Stimulated activated naive CD8-positive, alpha-beta T cell treated with anti-CD3 and anti-CD28 coated beads, Interleukin-15, Interleukin-2, amounts not matched to agents 100 U/mL and 50 U/mL, for 24 hours (primary cell): ENCODE data around the gene ZBTB24.
"Not testable (repeated sequence)": the region's sequence is repeated elsewhere in the genome, so short reads cannot be mapped to it uniquely, and the experiment has no call there.

ENCODE experiments used
- ATAC-seq: fragments of 150-1000 bp; cut with Tn5 transposase; one replicate; pipeline ENCODE4 v1.10.0; 2021
- DNase-seq: peaks from one replicate; pipeline ENCODE4 v3.0.0; 2021

ZBTB24 gene

GRCh38 chr6:109469591-109470189 lies 13.3 kb downstream of the ZBTB24 start:
- no peak for DNase-seq
- ATAC-seq: no peak

- ATAC-seq (no peak), DNase-seq (no peak)
These were observed 15.3 kb downstream of the ZBTB24 start for GRCh38 chr6:109467696-109468095.

GRCh38 chr6:109466212-109466923 lies 16.7 kb downstream of the ZBTB24 start:
- ATAC-seq (no peak), DNase-seq (no peak)

DNA sequence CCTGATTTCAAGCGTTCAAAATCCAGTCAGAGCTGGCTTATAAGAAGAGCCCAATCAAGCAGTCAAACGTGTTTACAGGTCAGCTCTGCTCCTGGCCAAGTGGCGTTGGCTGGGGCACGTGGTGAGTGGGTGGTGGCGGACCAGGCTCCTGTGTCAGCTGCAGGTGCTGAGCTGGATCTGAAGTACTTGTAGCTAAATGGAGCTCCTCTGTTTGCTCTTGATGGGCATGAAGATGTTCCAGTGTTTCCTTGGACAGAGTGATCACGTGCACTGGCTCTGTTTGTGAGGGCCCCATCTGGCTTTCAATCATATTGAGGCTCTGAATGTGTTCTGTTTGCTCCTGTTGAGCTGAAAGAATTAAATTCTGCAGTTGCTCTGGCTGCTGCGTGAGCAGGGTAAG lies 17.2 kb downstream of the ZBTB24 start:
- DNase-seq (no peak), ATAC-seq (no peak)

- ATAC-seq (peak; percentile 15), DNase-seq (no peak)
These were observed 21.1 kb downstream of the ZBTB24 start for GRCh38 chr6:109461733-109462526.

DNA sequence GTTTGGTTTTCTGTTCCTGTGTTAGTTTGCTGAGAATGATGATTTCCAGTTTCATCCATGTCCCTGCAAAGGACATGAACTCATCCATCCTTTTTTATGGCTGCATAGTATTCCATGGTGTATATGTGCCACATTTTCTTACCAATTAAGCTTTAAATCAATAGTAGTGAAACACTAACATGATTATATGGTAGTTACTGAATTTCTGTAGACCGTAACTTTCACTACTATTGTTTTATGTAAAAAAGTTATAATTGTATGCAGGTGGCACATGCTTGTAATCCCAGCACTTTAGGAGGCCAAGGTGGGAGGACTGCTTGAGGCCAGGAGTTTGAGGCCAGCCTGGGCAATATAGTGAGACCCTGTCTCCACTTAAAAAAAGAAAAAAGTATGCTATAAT lies 21.8 kb downstream of the ZBTB24 start:
- not testable (repeated sequence) for DNase-seq

GRCh38 chr6:109460161-109460829 lies 22.7 kb downstream of the ZBTB24 start:
- no peak for ATAC-seq
- no peak for DNase-seq

More for the DNA sequence above, 21.8 kb downstream of the ZBTB24 start:
- ATAC-seq: not testable (repeated sequence)

DNA sequence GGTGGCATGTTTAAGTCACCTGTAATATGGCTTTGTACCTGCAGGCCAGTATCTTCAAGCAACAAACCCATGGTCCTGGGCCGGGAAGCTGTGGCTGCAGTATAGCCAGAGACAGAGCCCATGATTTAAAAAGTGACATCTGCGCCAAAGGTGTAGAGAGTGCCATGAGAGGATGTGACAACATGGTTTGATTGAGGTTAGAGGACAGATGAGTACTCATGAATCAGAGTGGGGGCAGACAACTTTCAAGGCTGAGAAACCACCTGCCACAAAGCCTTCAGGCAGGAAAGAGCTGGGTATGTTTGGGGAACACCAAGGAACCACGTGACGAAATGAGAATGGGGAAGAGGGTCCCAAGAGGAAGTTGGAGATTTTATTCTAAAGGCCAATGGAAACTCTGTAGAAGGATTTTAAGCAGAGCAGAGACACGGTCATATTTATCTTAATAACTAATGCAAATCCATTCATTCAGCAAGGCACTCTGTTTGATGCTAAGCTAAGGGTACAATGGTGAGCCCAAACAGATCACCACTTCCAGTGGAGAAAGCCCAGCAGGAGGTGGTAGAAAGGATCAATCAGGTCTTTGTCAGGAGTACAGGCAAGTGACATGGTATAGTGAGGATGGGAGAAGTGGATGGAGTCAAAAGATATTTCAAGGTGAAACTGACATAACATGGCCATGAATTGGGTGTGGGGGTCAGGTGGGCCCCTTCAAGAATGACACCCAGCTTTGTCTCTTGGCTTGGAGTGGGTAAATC lies 24.1 kb downstream of the ZBTB24 start:
- peak; percentile 55 for DNase-seq
- peak; percentile 69 for ATAC-seq

DNA sequence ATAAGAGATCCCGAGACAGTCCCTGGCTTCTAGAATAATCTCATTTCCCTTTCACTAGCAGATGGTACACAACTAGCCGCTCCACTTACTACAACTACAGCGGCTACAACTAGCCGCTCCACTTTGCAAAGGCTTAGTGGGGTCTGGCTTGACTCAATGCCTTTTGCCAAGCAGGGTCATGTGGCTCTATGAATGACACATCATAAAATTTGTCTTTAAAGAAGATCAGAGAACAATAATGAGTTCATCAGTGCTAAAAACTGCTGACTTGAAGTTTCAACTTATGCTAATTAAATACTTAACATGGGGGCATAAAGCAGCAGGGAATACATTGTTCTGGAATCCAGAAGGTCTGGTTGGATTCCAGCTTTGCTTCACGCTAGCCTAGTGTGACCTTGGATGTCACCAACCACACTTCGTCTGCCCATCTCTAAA lies 25.4 kb downstream of the ZBTB24 start:
- DNase-seq (no peak), ATAC-seq (no peak)

GRCh38 chr6:109456710-109457561 lies 26.1 kb downstream of the ZBTB24 start:
- DNase-seq (no peak), ATAC-seq (no peak)

- DNase-seq (no peak), ATAC-seq (no peak)
These were observed 26.9 kb downstream of the ZBTB24 start for GRCh38 chr6:109456111-109456583.

GRCh38 chr6:109455437-109456110 lies 27.4 kb downstream of the ZBTB24 start, which contains the start of gene MICAL1:
TSS of gene MICAL1 (minus strand) at chr6:109455772. CDS start at chr6:109454196, 1,576 bp downstream.
- ATAC-seq (peak; percentile 58), DNase-seq (peak; percentile 77)

DNA sequence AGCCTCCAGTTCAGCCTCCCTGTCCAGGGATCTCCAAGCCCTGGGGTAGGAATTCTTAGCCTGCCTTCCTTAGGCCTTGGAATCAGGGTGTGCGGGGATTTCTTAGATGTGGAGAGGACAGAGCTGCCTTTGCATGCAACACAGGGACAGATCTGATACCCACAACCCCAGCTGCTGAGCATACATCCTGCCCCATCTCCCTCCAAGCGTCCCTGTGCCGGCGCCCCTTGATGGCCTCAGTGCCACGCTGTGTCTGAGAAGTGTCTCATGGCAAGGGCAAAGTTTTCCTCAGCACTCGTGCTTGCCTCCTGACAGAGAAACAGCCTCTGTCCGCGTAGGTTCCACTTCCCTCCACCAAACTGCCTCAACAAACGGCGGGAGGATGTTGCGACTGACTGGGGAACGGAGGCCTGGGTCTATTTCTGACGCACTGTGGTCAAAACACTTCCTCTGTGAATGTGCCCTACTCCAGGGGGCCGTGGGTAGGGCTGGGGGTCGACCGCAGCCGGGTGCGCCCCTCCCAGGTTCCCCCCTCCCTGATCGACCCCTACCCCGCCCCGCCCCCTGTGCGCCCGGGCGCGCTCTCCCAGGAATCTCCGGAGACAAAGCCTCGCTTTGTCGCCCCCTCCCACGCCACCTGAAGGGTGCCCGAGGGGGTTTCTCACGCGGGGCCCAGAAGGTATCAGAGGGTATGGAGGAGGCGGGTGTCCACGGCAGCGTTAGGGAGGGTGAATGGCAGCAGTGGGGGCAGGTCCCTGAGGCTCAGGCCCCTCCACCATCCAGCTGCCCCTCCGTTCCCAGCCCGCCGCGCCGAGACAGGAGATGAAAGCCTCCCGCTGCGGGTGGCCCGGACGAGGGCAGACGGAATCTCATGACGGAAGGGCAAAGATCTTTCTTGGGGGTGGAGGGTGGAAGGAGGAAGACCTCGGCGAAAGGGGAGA lies 28.3 kb downstream of the ZBTB24 start:
- DNase-seq (peak; percentile 76), ATAC-seq (peak; percentile 51)

GRCh38 chr6:109453594-109454495 lies 29.2 kb downstream of the ZBTB24 start:
- ATAC-seq: no peak
- DNase-seq: no peak

GRCh38 chr6:109453156-109453555 lies 29.9 kb downstream of the ZBTB24 start:
- DNase-seq (no peak), ATAC-seq (no peak)

DNA sequence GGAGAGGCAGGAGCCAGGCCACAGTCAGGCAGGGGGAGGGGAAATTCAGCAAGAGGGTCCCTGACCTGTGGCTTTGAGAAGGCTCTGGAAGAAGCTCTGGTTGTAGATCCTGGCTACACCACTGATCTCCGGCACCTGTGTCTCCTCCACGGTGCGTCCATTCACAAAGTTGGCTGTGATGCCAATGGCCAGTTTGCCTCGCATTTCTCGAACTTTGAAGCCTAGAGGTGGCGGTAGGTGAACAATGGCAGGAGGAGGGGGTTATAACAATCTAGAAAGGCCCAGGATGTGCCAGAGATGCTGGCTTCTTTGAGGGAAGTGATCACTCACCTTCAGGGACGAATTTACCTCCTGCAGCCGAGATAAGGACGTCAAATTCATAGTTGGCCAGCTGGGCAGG lies 30.8 kb downstream of the ZBTB24 start:
- DNase-seq: no peak
- no peak for ATAC-seq

DNA sequence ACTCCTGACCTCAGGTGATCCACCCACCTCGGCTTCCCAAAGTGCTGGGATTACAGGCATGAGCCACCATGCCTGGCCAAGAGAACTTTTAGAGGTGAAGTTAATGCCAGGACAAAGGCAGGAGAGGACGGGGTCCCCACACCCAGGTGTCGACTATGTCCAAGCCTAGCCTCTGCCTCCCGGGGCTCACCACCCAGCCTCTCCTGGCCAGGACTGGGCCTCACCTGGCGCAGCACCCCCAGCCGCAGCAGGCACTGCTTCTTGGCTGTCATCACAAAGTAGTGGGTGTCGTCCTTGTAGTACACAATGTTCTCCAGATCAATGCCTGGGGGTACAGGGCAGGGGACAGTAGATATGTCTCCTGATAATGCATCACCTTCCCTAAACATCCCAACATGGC lies 31.6 kb downstream of the ZBTB24 start:
- DNase-seq: no peak
- ATAC-seq: no peak

- ATAC-seq: no peak
These were observed 32.2 kb downstream of the ZBTB24 start for GRCh38 chr6:109450801-109451200.

More at GRCh38 chr6:109450801-109451200, 32.2 kb downstream of the ZBTB24 start:
- DNase-seq: no peak
